ENCODE measurements around the gene FAM185A.
"Not testable (repeated sequence)": the region's sequence is repeated elsewhere in the genome, so short reads cannot be mapped to it uniquely, and the experiment has no call there.

FAM185A gene

DNA sequence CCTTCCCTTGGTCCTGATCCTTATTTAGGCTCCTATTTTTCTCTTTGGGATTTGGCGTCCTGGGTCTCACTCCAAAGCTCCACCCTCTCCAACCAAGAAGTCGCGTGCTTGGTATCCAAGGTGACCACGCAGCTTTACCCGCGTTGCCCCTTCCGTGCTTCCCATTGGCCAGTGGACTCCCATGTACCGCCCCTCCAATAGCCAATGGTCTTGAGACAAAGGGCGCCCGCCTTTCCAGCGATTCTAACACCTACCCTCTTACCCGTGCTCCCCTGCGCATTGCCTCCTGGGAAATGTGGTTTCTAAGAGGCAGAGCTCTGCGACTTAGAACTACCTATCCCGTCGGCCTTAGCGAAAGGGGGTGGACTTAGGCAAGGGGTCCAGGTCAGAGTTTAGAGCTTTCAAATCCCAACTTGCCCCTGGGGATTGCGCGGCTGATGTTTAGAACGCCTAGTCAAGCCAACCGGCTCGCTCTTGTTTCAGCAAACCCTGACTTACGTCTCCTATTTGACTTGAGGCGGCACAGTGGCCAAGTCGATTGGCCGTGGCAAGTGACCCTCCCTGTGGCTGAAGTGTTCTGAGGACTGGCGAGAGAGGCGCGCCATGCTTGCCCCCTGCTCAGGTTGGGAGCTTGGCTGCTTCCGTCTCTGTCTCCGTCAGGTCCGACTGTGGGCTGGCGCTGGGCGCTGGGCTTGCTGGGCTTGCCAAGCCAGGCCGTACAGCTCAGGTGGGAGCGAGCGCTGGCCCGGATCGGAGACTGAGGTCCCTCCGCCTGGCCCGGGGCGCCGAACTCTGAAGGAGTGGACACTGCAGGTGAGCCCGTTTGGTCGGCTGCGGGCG lies at the start of gene FAM185A:
FAM185A (plus strand) TSS at position 395 of the 840 bp plus-strand sequence; CDS start at position 604, 209 bp downstream.
- H3K4me3 ChIP-seq (ENCODE audit: low read length) = peak within 1 kb of the TSS; percentile 60
- peak; percentile 100 for DNase-seq (ENCODE audit: low read depth)

- H3K4me3 ChIP-seq (ENCODE audit: low read length); DNase-seq (ENCODE audit: low read depth): not testable (repeated sequence)
These were observed 35.6 kb upstream of the FAM185A start for GRCh38 chr7:102713011-102713690.

DNA sequence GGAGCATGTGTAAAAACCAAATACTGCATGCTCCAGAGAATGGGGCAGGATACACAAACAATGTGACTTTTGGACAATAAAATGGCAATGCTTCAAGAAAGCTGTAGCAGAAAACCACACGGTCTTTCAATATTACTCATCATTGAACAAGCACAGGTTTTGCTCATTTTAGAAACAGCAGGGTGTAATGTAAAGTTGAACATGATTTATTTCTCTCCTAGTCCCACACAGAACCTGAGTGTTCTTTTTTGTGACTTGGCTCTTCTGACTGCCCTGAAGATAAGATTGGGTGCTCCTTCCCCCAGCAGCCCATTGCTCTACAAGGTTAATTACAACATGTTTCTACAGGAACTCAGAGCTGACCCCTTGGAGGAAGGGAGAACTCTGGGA lies 35.1 kb upstream of the FAM185A start:
- DNase-seq (ENCODE audit: low read depth); H3K4me3 ChIP-seq (ENCODE audit: low read length): not testable (repeated sequence)

DNA sequence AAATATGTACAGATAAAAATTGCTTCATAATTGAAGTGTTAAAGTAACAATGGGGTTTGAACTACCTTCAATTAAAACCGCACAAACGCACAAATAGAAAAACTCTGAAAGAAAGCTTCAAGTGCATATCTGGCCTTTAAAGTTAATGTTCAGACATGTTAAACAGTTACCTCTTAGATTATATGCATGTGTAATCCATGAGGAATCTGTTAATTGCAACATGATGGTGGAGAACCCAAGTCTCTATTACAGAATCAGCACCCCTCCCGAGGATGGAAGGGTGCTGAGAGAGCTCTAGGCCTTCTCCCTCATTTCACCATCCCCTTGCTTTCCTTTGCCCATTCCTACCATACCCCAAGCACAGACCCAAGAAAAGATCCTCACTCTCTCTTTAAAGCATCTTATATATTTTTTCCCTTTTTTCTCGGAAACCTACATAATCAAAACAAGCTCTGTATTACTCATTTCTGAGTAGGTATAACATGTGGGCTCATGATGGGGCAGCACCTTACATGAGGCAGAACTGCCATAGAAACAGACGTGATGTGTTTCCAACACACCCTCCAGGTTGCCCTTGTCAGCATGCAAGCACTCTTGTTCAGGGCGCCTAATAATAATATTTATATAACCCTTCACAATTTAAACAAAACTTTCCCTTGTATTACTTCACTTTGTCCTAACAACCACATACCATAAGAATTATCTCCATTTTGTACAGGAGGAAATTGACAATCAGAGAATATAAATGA lies 33.9 kb upstream of the FAM185A start:
- peak; percentile 82 for DNase-seq (ENCODE audit: low read depth)
- not testable (repeated sequence) for H3K4me3 ChIP-seq (ENCODE audit: low read length)

DNA sequence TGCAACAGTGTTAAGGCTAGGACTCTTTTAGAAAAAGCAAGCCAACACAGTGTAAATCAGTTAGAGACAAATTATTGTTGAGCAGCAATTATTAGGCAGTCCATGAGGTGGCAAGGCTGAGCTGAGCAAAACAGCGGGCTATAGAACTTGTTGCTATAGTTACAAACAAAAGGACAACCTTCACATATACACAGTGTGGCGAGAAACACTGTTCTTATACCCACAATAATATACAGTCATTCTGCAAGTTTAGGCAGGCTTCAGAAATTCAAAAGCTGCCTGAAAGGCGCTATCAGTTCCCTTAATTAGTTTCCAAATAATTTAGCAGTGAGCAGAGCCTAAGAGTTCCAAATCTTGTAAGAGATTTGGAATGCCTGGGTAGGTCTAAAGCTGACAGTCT lies 33.1 kb upstream of the FAM185A start:
- peak; percentile 75 for DNase-seq (ENCODE audit: low read depth)
- TF ChIP-seq, protein P1, sequence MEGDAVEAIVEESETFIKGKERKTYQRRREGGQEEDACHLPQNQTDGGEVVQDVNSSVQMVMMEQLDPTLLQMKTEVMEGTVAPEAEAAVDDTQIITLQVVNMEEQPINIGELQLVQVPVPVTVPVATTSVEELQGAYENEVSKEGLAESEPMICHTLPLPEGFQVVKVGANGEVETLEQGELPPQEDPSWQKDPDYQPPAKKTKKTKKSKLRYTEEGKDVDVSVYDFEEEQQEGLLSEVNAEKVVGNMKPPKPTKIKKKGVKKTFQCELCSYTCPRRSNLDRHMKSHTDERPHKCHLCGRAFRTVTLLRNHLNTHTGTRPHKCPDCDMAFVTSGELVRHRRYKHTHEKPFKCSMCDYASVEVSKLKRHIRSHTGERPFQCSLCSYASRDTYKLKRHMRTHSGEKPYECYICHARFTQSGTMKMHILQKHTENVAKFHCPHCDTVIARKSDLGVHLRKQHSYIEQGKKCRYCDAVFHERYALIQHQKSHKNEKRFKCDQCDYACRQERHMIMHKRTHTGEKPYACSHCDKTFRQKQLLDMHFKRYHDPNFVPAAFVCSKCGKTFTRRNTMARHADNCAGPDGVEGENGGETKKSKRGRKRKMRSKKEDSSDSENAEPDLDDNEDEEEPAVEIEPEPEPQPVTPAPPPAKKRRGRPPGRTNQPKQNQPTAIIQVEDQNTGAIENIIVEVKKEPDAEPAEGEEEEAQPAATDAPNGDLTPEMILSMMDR (IDR thresholded peaks at IDR 0.05; ENCODE audit: insufficient read depth, low read depth, low read length, missing control alignments) = peak; percentile 26
- H3K4me3 ChIP-seq (ENCODE audit: low read length) = not testable (repeated sequence)

DNA sequence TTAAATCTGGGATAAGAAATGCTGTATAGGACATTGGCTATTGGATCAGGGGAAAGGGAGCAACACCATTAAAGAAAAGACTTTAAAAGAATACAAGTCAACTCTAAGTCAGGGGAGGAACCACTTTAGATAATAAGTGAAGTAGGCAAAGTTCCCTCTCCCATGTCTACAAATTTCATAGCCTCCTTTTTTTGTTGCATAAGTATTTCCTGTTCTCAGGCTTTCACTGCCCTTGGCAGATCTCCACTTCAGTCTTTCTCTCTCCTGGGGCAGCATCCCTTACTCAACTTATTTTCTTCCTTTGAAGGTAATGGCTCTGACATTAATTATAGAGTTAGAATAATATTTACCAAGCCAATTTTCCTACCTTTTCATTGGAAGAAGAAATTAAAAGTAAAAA lies 30.3 kb upstream of the FAM185A start:
- DNase-seq (ENCODE audit: low read depth); H3K4me3 ChIP-seq (ENCODE audit: low read length): not testable (repeated sequence)

- not testable (repeated sequence) for DNase-seq (ENCODE audit: low read depth)
These were observed 22.6 kb upstream of the FAM185A start for GRCh38 chr7:102726170-102726569.

GRCh38 chr7:102729670-102730069 lies 19.1 kb upstream of the FAM185A start:
- H3K4me3 ChIP-seq (ENCODE audit: low read length); DNase-seq (ENCODE audit: low read depth): not testable (repeated sequence)

More at GRCh38 chr7:102726170-102726569, 22.6 kb upstream of the FAM185A start:
- not testable (repeated sequence) for H3K4me3 ChIP-seq (ENCODE audit: low read length)

DNA sequence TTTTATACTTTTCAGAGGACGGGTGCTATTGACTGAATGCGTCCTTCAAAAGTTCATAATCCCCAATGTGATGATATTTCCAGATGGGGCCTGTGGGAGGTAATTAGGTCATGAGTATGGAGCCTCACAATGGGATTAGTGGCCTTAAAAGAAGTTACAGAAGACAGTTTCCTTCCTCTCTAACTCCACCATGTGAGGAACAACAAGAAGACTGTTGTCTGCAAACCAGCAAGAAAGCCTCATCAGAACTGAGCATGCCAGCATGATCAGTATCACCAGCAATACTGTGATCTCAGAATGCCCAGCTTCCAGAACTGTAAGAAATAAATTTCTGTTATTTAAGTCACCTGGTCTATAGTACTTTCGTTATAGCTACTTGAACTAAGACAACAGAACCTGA lies 18.4 kb upstream of the FAM185A start:
- DNase-seq (ENCODE audit: low read depth); H3K4me3 ChIP-seq (ENCODE audit: low read length): not testable (repeated sequence)

DNA sequence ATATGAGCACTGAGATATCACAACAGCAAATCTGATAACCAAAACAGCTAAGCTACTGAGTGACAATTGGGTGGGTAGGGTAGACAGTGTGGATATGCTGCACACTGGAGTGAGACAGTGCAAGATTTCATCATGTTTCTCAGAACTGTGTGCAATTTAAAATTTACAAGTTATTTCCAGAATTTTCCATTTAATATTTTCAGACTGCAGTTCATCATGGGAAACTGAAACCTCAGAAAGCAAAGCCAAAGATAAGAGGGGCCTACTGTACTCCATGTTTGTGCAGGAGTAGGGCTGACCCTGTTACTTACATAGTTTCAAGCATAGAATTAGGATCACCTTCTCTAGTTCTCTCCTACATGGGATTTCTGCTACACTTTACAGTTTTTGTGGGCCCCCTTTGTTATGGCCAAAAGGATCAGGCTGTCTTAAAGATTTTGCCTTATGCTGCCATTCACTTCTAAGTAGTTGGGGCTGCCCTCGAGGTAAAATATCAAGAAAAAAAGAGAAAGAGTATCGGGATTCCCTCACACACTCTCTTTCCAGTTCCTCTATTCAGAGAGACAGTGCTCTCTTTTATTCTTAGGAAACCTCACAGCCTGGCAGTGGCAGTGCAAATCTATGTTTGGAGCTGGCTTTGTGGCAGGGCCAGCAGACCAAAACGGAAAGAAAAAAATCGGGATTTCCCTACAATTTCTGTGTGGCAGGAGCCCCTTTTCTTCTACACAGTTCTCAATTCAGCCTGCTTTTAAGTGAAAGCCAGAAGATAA lies 6.6 kb upstream of the FAM185A start:
- not testable (repeated sequence) for DNase-seq (ENCODE audit: low read depth); H3K4me3 ChIP-seq (ENCODE audit: low read length)

DNA sequence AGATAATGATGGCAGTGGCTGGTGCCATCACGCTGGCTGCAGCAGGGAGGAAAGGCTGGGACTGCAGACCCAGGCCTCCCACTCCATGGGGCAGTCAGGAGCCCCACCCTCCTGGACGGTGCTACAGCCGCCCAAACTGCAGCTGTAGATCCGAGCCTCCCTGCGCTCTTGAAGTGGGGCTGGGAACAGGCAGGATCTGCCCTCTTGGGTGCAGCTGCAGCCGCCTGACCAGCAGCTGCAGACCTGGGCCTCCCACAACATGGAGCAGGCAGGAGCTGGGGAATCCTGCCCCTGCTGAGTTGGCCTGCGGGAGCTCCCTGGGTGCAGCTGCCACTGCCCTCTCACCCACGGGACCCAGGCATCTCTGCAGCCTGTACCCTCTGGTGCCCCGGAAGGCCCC lies 4.9 kb upstream of the FAM185A start:
- DNase-seq (ENCODE audit: low read depth); H3K4me3 ChIP-seq (ENCODE audit: low read length): not testable (repeated sequence)

DNA sequence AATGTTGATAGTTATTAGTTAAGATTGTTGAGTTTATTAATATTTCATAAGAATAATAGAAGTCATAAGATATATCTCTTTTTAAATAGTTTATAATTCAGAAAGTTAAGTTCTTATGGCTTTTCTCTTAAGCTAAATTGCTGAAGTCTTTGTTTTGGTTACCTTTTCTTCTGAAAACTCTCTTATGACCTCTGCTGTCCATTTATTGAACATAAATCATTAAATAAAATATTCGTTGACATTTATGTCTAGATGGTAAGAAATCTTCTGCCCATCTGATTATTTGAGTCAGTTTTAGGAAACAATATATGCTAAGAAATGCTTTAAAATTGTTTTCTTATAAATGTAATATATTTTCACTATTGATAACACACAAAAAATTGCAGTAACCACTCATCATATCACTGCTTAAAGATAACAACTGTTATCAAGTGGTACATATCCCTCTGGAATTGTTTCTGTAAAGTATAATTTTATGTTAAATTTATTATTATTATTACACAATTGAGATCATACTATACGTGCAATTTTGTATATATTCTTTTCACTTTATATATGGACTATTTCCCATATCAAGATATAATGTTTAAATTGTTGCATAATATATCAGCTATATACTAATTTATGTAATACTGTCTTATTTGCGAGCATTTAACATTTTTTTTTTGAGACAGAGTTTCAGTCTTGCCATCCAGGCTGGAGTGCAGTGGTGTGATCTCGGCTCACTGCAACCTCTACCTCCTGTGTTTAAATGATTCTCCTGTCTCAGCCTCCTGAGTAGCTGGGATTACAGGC lies 3.1 kb upstream of the FAM185A start:
- TF ChIP-seq, protein P1 (IDR thresholded peaks at IDR 0.05; ENCODE audit: insufficient read depth, low read depth, low read length, missing control alignments) = peak; percentile 3
- peak; percentile 14 for DNase-seq (ENCODE audit: low read depth)
- H3K4me3 ChIP-seq (ENCODE audit: low read length) = not testable (repeated sequence)

GRCh38 chr7:102749445-102749786 lies 617 bp downstream of the FAM185A start:
- not testable (repeated sequence) for DNase-seq (ENCODE audit: low read depth)
- H3K4me3 ChIP-seq (ENCODE audit: low read length) = peak overlapping the region; percentile 60

DNA sequence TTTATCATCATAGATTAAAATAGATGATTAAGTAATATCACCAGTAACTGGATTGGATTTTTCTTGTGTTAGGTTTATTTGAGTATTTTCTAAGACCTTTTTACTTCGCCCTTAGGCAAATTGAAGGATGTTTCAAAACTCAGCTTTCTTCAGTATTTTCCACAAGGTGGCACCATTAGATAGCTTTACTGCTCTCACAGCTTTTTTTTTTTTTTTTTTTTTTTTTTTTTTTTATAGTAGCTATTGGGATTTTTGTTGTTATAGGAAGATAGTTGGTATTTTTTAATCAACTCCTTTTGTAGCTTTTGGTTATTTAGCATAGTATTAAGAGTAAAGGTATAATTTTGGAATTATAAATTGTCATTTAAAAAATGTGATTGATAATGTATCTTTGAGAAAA lies 9.4 kb downstream of the FAM185A start:
- H3K4me3 ChIP-seq (ENCODE audit: low read length); DNase-seq (ENCODE audit: low read depth): not testable (repeated sequence)

GRCh38 chr7:102759934-102760333 lies 11.1 kb downstream of the FAM185A start:
- H3K4me3 ChIP-seq (ENCODE audit: low read length); DNase-seq (ENCODE audit: low read depth): not testable (repeated sequence)
